ENCODE results near the gene RAB11FIP2. TPM values are rescaled to one million over a fixed set of nuclear protein-coding genes. Genes with fewer than 3 reads are reported as not detected.

Gene RAB11FIP2
- total RNA-seq, 4 donors from 2014 or later: 7.3 to 18.2 (median 14.1) TPM

DNA sequence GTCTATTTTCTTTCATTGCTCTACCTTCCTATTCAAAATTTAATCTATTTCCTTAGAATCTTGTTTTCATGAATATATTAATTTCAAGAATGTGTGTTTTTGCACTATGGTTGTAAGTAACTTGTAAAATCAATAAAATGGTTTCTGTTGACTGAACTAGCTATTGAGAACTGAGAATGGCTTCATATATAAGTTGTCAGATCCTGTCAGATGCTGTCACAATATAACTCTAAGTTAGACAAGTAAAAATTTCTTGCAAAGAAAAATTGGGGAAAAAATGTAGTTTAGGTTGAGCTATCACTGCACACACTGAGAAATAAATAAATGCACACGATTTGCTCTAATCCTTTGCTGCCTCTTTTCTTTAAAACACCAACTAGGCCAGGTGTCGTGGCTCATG lies 89.8 kb downstream of the RAB11FIP2 start:
- no peak for DNase-seq (ENCODE audit: low spot score in 2 of 2)
- intact Hi-C loops (cut with DNase I; ENCODE audit: low total_unique reads): no loop called here
- WGBS, 2 donors: 87 to 92% methylated on average over 2 of the region's 2 CpGs
- no peak overlapping the region for H3K4me3 ChIP-seq (ENCODE audit: low read depth, poor library complexity, severe bottlenecking)
- no peak for TF ChIP-seq CTCF (IDR thresholded peaks at IDR 0.05)
- TF ChIP-seq POLR2A (IDR thresholded peaks at IDR 0.05): no peak

- WGBS, 2 donors: 74 to 84% methylated on average over 1 of the region's 1 CpG
- no peak for TF ChIP-seq POLR2A (IDR thresholded peaks at IDR 0.05)
- TF ChIP-seq CTCF (IDR thresholded peaks at IDR 0.05): no peak
- DNase-seq (ENCODE audit: low spot score in 2 of 2): no peak
- H3K4me3 ChIP-seq (ENCODE audit: low read depth, poor library complexity, severe bottlenecking): no peak overlapping the region
- intact Hi-C loops (cut with DNase I; ENCODE audit: low total_unique reads): no loop called here
These were observed 91.6 kb downstream of the RAB11FIP2 start for GRCh38 chr10:117955176-117955575.
